MM.1S (cell line): Measurements from ENCODE around the gene PDE6B.

Experiments used
- CTCF ChIP-seq: fragments of 300-600 bp; sonication (generic); IDR thresholded peaks from 2 replicates; pipeline ENCODE4 v1.5.1; 2016; ENCODE audit warnings: antibody characterized with exemption, low read length, mixed read lengths
- EZH2 ChIP-seq: fragments of 300-600 bp; sonication (generic); optimal IDR thresholded peaks from 2 replicates; pipeline ENCODE3; 2017; ENCODE audit warnings: low read depth, mild to moderate bottlenecking, antibody characterized with exemption, low read length, mixed read lengths
- EZH2phosphoT487 ChIP-seq: fragments of 300-600 bp; sonication (generic); IDR thresholded peaks from 2 replicates; pipeline ENCODE4 v1.6.1; 2018; ENCODE audit warnings: antibody characterized with exemption, low read length

- TF ChIP-seq CTCF (no peak), EZH2 (no peak), EZH2phosphoT487 (no peak)
These were observed 61.2 kb downstream of the PDE6B start for GRCh38 chr4:686413-687040.
